ENCODE measurements around the gene GATA5.
"Not testable (repeated sequence)": the region's sequence is repeated elsewhere in the genome, so short reads cannot be mapped to it uniquely, and the experiment has no call there.

The GATA5 gene

DNA sequence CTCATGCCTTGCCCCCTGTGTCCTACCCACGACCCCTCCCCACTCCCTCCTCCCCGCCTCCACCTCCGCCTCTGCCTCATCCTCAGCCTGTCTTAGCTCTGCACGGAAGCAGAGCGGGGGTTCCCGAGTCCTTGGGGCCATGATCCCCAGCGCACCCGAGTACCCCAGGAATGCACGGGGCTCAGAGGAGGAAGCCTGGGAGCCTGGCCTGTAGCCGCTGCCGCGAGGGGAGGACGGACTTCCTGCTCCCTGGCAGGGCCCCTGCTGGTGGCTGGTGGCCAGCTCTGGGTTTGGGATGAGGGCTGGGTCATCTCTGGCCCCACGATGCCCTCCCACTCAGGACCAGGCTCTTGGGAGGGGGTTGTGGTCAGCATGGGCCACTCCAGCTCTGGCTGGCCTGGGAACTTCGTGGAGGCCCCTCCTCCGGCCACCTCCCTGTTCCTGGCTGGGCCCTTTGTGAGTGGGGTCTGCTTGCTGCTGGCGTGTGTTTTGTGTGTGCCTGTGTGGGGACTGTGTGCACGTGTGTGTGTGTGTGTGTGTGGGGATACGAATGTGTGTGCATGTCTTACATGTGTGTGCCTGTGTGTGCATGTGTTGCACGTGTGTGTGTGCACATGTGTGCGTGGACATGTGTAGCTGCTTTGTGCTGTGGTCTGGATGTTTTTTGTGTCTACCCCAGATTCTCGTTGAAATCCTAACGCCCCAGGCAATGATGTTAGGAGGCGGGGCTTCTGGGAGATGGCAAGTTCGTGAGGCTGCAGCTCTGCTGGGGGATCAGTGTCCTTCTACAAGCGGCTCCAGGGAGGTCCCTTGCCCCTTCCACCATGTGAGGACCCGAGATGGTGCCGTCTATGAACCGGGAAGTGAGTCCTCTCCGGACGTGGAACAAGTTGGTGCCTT is 47.1 kb downstream of the GATA5 start:
- no peak for DNase-seq

DNA sequence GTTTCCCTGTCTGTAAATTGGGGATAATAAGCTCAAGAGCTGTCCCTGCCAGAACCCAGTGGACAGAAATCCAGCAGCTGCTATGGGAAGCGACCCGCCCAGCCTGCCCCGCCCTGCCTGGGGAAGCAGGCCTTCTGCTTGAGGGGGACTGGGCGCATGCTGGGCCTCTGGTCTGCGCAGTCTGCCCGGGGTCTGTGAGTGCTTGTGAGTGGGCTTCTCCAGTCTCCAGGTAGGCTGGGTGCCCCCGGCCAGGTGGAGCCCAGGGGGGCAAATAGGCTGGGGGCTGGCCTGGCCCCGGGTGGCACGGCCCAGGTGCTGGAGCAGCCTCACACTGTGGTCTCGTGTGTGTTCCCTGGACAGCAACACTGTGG is 47.8 kb downstream of the GATA5 start:
- DNase-seq: no peak

DNA sequence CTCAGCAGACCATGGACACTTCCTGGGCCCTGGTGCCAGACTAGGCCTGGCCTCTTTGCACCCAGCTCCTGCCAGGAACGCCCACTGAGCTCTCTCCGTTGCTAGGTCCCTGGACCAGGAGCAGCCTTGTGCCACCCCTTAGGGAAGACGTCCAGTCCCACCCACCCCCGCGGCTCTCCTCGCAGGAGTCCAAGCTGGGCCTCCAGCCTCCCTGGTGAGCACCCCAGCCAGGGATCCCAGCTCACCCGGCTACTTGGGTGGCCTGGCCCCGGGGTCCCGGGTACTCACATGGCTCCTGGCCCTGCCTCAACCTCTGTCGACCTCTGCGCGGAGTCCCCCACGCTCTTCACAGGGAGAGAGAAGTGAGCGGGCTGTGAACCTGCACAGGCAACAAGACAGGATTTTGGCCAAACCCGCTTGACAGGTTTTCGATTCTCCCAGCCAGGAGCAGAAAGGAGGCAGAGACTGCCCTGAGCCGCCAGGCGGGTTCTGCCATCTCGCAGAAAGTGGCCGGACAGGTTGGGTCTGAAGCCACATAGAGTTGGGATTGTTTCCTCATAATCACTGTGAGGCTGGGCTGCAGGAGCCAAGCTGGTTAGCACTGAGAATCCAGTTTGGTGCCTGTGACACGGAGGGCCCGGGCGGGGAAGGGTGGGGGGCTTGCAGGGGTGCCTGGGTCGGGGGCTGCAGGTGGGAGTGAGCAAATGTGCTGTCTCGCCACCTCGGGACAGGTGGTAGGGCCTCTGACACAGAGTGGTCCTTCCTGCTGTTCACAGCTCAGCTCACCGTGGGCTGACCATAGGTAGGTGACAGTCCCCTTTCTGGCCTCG is 48.4 kb downstream of the GATA5 start, which contains the start of gene RBBP8NL:
RBBP8NL (minus strand) TSS at position 368 of the 830 bp plus-strand sequence. CDS start 7,892 bp downstream, outside the sequence.
- no peak for DNase-seq

DNA sequence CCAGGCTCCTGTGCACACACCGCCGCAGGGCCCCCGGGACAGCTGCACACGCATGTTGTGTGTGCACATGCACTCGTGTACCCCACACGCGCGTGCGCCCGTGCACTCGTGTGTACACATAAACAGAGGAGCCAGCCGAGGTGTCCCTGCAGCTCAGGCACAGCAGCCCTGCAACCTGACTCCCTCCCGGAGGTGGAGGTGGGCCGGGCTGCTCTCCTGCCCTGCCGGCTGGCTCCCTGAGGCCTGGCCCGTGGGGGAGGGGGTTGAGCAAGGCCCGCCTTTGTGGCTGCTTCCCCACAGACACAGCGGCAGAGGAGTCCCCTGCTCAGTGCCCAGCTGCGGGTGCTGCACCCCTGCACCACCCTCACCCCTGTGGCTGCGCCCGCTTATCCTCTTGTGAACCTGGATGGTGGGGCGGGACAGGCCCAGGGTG is 49.1 kb downstream of the GATA5 start:
- DNase-seq: no peak

DNA sequence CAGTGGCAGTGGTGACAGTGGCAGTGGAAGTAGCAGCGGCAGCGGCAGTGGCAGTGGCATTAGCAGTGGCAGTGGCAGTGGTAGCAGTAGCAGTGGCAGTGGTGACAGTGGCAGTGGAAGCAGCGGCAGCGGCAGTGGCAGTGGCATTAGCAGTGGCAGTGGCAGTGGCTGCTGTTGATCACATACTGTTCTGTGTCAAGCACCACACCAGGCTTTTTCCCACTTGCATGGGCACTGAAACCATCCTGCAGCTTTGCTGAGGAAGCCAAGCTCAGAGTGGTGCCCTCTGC is 49.8 kb downstream of the GATA5 start:
- DNase-seq: not testable (repeated sequence)

DNA sequence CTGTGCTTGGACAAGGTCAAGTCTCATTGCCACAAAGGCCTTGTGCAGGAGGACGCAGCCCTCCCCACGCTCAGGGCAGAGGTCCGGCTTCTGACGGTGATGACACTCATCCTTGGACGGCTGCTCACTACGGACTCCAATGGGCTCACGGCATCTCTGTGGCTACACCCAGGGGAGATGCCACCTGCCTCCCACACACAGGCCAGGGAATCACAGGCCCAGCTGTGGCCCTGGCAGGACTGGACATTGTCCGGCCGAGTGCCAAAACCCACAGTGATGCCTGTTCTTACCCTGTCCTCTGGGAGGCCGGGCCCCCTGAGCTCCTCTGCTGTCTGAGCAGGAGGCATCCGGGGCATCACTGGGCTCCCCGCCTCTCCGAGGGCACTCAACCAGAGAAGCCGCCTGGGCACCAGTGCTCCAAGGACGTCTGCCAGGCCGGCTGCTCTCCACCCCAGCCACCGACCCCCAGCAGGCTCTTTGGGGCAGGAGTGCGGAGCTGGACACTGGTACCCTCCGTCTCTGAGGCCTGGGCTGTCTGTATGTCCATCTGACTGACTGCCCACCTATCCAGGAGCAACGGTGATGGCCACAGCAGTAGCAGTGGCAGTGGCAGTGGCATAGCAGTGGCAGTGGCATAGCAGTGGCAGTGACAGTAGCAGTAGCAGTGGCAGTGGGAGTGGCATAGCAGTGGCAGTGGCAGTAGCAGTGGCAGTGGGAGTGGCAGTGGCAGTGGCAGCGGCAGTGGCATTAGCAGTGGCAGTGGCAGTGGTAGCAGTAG is 50.3 kb downstream of the GATA5 start:
- no peak for DNase-seq

DNA sequence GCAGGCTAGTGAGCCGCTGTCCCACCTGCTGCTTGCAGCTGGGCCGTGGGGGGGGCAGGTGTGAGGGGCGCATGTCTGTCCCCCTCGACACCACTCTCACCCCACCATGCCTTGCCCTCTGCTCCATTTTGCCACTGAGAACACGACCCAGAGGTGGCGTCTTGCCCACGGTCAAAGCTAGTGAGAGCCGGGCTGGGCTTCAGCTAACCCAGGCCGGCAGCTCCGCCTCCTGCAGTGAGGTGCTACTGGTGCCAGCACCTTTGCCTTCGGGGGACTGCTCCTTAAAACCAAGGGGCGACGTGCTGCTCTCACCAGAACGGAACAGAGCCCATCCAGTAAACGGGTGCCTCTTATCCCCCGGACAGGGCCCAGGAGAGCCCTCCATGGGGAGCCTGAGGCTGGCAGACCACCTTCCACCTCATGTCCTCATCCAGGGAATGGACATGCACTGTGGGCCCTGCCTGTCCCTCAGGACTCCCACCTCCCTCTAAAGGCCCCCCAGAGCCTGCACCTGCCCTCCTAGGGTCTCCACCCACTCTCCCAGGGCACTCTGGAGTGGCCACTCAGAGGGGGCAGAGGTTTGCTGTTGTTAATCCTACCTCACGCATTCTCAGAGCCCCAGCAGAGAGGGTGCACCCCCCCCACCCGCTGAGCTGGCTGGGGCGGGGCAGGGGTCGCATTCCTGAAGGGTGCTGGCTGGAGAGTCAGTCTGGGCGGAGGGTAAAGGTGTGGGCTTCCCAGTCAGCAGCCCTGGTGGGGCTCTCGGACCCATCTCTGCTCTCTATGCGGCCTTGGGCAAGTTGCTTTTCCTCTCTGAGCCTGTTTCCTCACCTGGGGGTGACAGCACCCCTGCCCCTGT is 51.3 kb downstream of the GATA5 start:
- DNase-seq: no peak

DNA sequence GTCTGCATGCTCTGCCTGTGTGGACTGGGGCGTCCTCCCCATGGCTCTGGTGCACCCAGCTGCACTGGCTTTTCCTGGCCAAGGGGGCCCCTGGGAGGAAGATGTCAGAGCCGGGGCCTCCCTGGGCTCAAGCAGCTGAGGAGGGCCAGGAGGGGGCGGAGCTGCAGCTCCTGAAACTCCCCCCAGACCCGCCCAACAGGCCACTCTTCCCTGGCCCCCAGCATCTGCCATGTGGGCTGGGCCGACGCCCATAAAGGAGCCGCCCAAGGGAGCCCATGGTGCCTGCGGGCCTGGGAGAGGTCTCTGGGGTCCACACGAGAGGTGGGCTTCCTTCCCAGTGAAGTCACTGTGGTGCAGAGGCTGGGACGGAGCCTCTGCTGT is 52.5 kb downstream of the GATA5 start:
- DNase-seq: no peak

DNA sequence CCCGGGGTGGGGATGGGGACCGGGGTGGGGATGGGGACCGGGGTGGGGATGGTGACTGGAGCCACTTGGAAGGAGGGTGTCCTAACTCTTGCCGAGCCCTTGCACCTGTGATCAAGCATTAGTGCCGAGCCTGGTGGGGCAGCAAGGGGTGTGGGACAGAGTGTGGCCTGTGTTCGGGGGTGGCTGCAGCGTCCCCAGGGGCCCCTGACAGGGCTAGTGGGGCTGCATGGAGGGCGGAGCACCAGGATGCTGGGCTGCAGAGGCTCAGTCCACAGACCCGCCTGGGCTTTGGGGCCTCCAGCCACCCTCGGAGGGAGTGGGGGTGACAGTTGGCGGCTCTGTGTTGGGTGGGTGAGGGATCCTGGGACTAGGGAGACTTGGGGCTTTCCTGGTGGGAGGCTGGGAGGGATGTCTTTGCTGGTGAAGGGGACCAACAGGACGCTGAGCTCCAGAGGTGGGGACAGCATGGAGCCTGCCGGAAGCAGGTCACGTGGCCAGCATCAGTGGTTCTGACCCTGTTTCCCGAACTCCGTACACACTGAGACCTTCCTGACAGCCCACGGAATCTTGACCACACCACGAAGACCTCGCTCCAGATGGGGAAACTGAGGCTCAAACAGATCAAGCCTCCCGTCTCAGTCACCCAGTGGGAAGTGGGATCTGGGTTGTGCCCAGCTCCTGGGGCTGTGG is 53.0 kb downstream of the GATA5 start:
- DNase-seq: no peak

DNA sequence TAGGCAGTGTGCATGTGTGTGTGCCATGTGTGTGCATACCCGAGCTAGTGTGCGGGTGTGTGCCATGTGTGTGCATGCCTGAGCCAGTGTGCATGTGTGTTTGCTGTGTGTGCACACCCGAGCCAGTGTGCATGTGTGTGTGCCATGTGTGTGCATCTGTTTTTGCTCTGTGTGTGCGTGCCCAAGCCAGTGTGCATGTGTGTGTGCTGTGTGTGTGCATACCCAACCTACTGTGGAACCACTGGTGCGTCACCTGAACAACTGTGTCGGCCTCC is 54.1 kb downstream of the GATA5 start:
- DNase-seq: no peak

DNA sequence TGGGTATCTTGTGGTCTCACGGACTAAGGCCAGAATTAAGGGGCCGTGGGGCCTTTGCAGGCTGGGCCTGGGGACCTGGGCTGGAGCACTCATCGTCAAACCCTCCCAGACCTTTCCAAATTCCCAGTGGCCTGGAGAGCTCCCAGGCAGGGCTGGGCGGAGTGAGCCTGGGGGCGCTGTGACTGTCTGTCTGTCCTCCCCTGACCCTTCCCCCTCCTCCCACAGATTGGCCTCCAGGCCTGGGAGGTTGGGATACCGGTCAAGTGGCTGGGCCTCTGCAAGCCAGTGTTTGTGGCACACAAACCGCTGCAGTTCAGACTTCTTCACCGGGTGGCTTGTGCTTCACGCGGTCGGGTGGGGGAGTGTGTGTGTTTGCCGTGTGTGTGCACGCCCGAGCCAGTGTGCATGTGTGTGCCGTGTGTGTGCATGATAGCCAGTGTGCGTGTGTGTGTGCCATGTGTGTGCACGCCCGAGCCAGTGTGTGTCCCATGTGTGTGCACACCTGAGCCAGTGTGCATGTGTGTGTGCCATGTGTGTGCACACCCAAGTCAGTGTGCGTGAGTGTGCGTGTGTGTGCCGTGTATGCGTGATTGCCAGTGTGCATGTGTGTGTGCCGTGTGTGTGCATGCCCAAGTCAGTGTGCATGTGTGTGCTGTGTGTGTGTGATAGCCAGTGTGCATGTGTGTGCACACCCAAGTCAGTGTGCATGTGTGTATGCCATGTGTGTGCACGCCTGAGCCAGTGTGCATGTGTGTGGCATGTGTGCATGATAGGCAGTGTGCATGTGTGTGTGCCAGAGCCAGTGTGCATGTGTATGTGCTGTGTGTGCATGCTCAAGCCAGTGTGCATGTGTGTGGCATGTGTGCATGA is 54.7 kb downstream of the GATA5 start:
- no peak for DNase-seq

DNA sequence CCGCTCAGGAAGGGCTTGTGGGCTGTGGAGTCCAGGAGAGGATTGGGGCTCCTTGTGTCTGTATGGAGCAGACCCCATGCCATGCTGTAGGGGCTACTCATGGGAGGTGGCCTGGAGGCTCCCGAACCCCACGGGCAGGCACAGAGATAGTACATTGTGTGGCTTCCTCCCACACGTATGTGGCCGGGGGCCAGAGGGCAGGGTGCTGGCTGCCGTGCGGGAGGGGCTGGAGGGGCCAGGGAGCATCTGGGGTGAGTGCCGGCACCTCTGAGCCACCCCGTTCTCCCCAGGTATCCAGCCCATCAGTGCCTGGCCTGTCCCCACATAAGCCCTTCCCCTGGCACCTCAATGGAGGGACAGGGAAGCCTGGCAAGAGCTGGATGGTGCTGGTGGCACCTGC is 56.0 kb downstream of the GATA5 start:
- DNase-seq: no peak

DNA sequence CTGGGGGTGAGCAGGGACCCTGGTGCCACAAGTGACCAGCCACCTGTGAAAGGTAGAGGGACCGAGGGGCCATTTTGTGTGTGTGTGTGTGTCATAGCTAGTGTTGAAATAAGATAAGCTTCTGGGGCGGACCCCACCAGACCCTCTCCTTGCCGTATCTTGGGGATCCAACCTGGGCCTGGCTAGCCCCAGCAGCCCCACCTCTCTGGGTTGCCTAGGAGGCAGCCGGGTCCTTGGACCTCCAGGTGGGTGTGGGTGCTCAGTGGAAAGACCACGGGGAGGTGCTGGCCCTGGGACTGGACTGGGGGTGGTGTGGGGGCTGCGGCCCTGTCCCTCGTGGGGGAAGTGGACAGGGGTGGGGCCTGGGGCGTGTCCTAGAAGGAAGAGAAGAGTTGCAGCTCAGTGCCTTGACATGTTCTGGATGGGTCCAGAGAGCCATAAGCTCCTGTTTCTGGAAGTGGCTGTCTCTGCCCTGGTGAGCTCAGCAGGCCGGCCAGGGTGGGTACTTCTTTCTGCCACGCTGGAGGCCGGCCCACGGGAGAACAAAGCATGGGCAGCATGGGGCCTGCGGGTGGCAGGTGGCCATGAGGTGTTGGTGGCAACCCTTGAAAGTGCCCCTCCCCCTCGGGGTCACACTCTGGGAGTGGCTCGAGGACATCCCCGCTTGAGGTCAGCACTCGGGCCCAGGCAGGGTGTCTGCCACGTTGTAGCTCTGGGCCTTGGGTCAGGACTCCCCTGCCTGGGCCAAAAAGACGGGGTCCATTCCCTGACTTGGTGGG is 56.9 kb downstream of the GATA5 start:
- no peak for DNase-seq

DNA sequence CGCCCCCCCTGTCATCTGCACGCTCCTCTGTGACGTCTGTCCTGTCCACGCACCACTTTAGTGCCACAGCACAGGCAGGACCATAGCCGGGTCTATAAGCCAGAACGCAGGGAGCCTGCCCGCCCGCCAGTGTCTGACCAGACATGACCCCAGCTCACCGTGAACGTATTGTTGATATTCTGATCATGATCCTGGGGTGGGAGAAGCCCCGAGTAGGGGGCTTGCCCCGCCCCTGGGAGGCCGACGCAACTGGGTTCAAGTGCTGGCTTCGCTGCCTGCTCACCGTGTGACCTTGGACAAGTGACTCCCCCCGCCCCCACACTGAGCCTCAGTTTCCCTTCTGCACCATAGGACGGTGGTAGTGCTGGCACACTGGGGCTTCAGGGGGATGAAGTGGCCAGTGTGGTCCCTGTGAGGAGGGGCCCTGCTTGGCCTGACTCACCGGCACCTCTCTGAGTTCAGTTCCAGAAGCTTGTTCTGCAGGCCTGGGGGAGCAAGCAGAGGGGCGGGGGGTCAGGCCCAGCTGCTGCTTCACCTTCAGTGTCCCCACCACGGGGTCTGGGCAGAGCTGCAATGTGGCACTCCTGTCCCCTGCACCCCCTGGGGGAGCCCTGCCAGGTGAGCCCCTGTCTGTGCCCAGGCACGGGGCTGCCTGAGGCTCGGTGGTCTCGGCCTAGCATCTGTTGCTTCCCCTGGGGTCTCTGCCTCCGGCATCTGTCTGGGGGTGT is 57.6 kb downstream of the GATA5 start:
- no peak for DNase-seq

DNA sequence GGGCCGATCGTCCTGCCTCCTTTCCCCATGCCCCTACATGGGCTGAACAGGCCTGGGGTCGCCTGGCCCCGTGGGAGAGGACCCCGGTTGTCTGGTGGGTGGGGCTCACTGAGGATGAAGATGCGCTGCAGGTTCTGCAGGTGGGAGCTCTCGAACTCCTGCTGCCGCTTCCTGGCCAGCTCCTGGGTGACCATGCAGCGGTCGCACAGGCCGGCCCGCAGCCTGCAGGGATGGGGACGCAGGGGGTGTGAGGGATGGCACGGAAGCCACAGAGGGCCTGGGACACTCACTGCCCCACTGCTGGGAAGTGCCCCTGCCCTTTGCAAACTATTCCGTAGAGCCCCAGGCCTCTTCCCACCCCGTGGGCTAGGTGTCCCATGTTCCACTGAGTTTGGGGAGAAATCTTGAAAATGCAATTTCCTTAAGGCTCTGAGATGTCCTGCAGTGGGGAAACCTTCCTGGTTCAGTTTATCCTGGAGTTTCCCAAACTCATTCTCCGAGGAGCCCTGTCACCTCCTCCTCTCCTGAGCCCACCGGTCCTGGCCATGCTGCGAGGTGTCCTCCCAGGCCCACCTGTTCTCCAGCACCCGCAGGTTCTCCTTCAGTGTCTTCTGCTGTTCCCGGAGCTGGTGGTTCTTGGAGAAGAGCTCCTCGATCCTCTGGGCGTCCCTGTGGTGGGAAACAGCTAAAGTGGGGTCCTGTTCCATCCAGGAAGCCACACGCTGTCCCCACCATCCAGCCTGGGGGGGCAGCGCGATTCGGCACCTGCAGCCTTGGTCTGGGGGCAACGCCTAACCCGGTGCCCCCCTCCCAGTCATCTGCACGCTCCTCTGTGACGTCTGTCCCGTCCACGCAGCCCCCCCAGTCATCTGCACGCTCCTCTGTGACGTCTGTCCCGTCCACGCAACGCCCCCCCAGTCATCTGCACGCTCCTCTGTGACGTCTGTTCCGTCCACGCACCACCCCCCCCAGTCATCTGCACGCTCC is 58.9 kb downstream of the GATA5 start:
- no peak for DNase-seq

DNA sequence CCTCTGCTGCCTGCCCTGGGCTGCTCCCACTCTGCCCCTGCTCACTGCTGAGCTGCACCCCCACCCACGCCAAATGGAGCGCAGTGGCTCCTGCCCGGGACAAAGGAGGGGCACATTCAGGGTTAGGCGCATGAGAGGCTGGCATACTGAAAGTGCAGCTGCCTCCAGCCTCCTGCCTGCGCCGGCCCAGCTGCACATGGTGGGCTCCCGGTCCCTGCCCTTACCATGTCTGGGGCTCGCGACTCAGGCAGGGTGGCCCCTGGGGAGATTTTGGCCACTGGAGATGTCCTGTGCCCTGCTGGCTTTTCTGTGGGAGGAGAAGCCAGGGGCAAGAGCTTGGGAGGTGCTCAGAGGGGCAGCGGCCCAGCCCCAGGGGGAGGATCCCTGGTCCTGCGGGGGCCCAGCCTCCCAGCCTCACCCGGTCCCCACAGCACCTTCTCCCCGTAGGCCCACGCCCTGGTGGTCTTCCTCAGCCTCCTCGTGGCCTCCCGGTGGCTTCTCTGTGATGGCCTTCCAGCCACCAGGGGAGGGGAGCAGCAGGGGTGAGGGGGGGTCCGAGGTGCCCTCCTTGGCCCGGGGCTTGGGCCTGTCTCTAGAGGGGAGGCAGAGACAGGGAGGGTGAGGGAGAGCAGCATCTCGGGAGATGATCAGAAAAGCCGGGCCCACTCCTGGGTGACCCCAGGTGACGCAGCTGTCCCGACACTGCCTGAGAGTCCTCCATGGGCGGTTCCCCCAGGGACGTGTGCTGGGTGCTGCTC is 60.3 kb downstream of the GATA5 start:
- DNase-seq: no peak

DNA sequence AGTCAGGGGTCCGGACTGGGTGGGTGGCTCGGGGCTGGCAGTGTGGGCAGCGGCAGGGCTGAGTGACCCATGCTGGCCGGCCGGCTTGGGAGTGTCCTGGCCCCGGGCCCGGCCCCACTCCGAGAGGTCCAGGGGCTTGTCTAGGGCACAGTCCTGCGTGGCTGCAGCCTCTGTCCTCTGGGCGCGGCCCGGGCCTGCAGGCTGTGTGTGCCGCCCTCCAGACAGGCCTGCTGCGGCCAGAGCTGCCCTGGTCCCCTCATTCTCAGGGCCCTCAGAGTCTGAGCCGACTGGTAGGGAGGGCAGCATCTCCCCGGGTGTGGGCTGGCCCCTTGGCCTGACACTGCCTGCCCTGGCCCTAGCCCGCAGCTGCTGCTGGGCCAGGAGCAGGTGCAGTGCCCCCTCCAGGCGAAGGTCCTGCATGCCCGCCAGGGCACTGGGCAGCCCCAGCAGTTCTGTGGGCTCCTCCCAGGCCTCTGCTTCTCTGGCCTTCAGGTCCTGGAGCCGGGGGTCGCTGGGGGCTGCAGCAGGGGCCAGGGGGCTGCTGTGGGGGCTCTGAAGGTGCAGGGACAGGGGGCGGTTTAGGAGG is 61.8 kb downstream of the GATA5 start:
- DNase-seq: no peak
